Breast epithelium (tissue), 3 donors: Measurements from ENCODE around the gene C9orf72.

Experiments used
- POLR2AphosphoS5 ChIP-seq, 3 donors: sonication (generic); formaldehyde crosslinking; IDR thresholded peaks; one replicate each; pipeline ENCODE4 v1.6.1; 2017; ENCODE audit warnings: antibody characterized with exemption in 3 of 3
- TF ChIP-seq, protein P1 (sequence below), 3 donors: fragments of 450-650 bp; IDR thresholded peaks; one replicate each; pipeline ENCODE4 v1.5.1; 2016 to 2017; ENCODE audit warnings: antibody characterized with exemption in 3 of 3, mild to moderate bottlenecking in 3 of 3, moderate library complexity in 3 of 3

DNA sequence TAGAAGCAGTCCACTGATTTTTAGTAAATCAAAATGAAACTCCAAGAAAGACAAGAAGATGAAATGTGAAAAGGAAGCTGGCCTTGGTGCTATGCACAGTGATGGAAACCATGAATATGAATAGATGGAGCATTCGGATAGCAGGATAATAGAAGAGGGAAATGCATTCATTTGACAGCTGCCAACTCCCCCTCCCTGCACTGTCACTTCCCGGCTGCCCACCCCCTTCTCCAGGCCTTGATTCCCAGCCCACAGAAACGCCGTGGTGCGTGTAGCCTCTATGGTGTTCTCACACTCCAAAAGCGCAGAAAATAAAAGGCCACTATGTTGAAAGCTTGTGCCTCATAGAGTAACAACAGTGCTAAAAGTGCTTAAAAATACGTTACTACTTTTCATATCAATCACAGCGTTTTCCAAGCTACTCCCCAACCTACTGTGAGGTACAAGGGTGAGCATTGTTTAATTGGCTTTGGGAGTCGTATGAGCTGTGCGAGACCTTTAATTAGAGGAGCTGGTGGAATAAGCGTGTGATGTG is 75.3 kb downstream of the C9orf72 start:
- TF ChIP-seq, protein P1, sequence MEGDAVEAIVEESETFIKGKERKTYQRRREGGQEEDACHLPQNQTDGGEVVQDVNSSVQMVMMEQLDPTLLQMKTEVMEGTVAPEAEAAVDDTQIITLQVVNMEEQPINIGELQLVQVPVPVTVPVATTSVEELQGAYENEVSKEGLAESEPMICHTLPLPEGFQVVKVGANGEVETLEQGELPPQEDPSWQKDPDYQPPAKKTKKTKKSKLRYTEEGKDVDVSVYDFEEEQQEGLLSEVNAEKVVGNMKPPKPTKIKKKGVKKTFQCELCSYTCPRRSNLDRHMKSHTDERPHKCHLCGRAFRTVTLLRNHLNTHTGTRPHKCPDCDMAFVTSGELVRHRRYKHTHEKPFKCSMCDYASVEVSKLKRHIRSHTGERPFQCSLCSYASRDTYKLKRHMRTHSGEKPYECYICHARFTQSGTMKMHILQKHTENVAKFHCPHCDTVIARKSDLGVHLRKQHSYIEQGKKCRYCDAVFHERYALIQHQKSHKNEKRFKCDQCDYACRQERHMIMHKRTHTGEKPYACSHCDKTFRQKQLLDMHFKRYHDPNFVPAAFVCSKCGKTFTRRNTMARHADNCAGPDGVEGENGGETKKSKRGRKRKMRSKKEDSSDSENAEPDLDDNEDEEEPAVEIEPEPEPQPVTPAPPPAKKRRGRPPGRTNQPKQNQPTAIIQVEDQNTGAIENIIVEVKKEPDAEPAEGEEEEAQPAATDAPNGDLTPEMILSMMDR (IDR thresholded peaks at IDR 0.05): no peak
- no peak for TF ChIP-seq POLR2AphosphoS5 (IDR thresholded peaks at IDR 0.05)
